Lower leg skin (tissue), 4 donors: ENCODE data around the gene BIN2. TPM values are rescaled to one million over a fixed set of nuclear protein-coding genes. Genes with fewer than 3 reads are reported as not detected.
A peak's percentile ranks its signal among the peaks of the same experiment; 100 is the strongest.
"Not testable (repeated sequence)": the region's sequence is repeated elsewhere in the genome, so short reads cannot be mapped to it uniquely, and the experiment has no call there.

Experiments used
- DNase-seq, 2 donors: peaks; one replicate each; pipeline ENCODE4 v3.0.0-alpha.2; 2019; ENCODE audit warnings: low spot score in 2 of 2
- H3K4me3 ChIP-seq: fragments of 200-600 bp; sonication (generic); 2 replicates; pipeline ENCODE4 v1.5.1; 2017; ENCODE audit warnings: mild to moderate bottlenecking, low read depth; ENCODE audit not compliant: poor library complexity, severe bottlenecking
- POLR2A ChIP-seq, 2 donors: fragments of 450-650 bp; IDR thresholded peaks; one replicate each; pipeline ENCODE4 v1.6.1; 2016 to 2017; ENCODE audit warnings: antibody characterized with exemption in 2 of 2, mild to moderate bottlenecking in 1 of 2, moderate library complexity in 1 of 2
- WGBS, 2 donors: methylation state at CpG; one replicate each; pipeline ENCODE4 v1.1.5; 2018; 5-methylcytosine and 5-hydroxymethylcytosine counted together
- intact Hi-C: fragments of 100-400 bp; cut with DNase I; formaldehyde crosslinking; loops from one replicate; pipeline ENCODE4 v1.15.0; 2023; ENCODE audit warnings: low total_unique reads
- total RNA-seq, 4 donors: library from RNA; depleted of rRNA; stranded (reverse); fragments of >200 nt; gene quantifications; one replicate each; pipeline ENCODE4 v1.1.0, GENCODE V29; 2016
- TF ChIP-seq, protein P1 (sequence below), 3 donors: fragments of 450-650 bp; IDR thresholded peaks; one replicate each; pipeline ENCODE4 v1.5.1; 2016; ENCODE audit warnings: antibody characterized with exemption in 3 of 3, mild to moderate bottlenecking in 3 of 3, moderate library complexity in 2 of 3

Gene BIN2
- total RNA-seq, 4 donors from 2014 or later = 0.38 to 2.4 (median 0.94) TPM

- DNase-seq = no peak
- TF ChIP-seq, protein P1, sequence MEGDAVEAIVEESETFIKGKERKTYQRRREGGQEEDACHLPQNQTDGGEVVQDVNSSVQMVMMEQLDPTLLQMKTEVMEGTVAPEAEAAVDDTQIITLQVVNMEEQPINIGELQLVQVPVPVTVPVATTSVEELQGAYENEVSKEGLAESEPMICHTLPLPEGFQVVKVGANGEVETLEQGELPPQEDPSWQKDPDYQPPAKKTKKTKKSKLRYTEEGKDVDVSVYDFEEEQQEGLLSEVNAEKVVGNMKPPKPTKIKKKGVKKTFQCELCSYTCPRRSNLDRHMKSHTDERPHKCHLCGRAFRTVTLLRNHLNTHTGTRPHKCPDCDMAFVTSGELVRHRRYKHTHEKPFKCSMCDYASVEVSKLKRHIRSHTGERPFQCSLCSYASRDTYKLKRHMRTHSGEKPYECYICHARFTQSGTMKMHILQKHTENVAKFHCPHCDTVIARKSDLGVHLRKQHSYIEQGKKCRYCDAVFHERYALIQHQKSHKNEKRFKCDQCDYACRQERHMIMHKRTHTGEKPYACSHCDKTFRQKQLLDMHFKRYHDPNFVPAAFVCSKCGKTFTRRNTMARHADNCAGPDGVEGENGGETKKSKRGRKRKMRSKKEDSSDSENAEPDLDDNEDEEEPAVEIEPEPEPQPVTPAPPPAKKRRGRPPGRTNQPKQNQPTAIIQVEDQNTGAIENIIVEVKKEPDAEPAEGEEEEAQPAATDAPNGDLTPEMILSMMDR (IDR thresholded peaks at IDR 0.05) = no peak
- TF ChIP-seq POLR2A (IDR thresholded peaks at IDR 0.05) = no peak
- no peak overlapping the region for H3K4me3 ChIP-seq
- WGBS, 2 donors = 81 to 88% methylated on average over 1 of the region's 1 CpG
- intact Hi-C loops = no loop called here
These were observed 48.9 kb downstream of the BIN2 start for GRCh38 chr12:51275088-51275487.

GRCh38 chr12:51272810-51273209 lies 51.2 kb downstream of the BIN2 start:
- WGBS, 2 donors = 96 to 97% methylated on average over 7 of the region's 7 CpGs
- intact Hi-C loops, DNase-seq, H3K4me3 ChIP-seq: not testable (repeated sequence)

DNA sequence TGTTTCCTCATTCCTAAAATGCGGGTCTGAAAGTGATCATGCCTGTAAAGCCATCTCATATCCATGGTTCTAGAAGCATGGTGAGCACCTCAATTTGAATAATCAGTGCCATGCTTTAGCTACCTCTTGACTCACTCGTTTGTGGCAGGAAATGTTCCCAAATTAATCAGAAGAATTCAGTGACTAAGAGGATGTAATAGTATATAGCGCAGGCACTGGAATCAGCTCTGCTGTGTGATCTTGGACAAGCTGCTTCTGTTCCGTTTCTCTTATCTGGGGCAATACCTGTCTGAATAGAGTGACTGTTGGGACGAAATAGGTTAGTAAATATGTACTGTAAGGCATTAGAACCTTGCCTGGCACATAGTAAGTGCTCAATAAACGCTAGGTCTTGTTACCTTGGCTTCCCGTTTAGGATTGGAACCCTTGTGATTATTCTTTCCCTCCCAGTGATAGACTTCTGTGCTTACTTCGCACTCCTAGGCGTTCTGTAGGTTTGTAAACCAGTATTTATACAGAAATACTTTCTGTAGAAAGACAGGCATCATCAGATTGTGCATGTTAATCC lies 52.9 kb downstream of the BIN2 start:
- no peak for DNase-seq
- intact Hi-C loops = no loop called here
- 46 to 52% methylated on average over 9 of the region's 9 CpGs for WGBS, 2 donors
- H3K4me3 ChIP-seq = no peak overlapping the region
- TF ChIP-seq, protein P1 (IDR thresholded peaks at IDR 0.05) = no peak
- TF ChIP-seq POLR2A (IDR thresholded peaks at IDR 0.05) = no peak

- intact Hi-C loops = no loop called here
- peak; percentile 42 to 92 for DNase-seq
- 1% methylated on average over 39 to 42 of the region's 83 CpGs for WGBS, 2 donors
These were observed 53.7 kb downstream of the BIN2 start, which contains the start of gene SMAGP for GRCh38 chr12:51270067-51270950. TSS of gene SMAGP (minus strand) at chr12:51270415. CDS start at chr12:51269278, 1,137 bp downstream.

DNA sequence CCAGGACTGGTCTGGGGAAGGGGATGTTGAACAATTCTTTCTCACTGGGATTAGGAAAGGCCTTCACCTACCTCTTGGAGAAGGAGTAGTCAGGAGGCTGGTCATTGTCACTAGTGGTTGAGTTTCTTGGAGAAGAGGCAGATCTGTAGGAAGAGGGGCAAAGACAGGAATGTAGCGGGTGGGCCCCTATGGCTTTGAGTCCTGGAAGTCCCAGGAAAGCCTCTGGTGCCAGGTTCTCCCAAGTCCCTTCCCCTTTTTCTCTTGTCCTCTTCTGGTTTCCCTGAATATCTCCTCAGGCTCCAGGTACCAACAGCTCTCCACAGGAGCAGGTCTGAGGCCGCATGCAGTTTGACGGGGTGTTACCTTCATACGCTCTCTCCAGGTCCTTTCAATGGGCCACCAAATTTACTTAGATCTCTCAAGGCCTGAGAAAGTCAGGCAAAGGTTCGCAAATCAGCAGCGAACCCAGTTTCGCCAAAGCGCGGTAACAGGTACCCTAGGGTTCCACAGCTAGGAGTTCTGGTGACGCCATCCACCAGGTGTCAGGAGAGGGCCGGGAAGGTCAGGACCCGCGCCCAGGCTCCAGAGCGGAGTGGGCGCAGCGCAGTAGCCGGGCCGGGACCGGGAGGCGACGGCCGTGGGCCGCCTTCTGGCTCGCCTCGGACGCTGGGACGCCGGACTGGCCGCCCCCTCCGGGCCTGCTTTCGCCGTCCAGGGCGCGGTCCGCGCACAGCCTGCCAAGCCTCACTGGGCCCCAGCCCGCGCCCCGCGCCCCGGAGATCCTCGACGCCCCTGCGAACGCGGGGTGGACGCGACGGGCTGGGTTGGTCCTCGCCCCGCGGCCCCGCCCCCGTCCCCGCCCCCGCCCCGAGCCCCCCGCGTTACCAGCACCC lies 54.6 kb downstream of the BIN2 start:
- peak in 1 of 2 donors; percentile 89 for DNase-seq
- TF ChIP-seq, protein P1 (IDR thresholded peaks at IDR 0.05) = no peak
- TF ChIP-seq POLR2A (IDR thresholded peaks at IDR 0.05) = no peak
- WGBS, 2 donors = 11 to 39% methylated on average over 10 to 39 of the region's 59 CpGs
- intact Hi-C loops = loop anchor here (5.0 kb wide), 1 partner anchor 73 kb away; no protein-coding TSS in a partner anchor
- H3K4me3 ChIP-seq = peak overlapping the region; percentile 80

More at GRCh38 chr12:51270067-51270950, 53.7 kb downstream of the BIN2 start, which contains the start of gene SMAGP:
- TF ChIP-seq POLR2A (IDR thresholded peaks at IDR 0.05) = no peak
- TF ChIP-seq, protein P1 (IDR thresholded peaks at IDR 0.05) = no peak
- H3K4me3 ChIP-seq = peak within 1 kb of the TSS; percentile 80
